Gastroesophageal sphincter (tissue), 3 donors: Measurements from ENCODE around the gene RGP1.

Experiments
- POLR2A ChIP-seq, 2 donors: fragments of 450-650 bp; IDR thresholded peaks; one replicate each; pipeline ENCODE4 v1.6.1; 2017; ENCODE audit warnings: antibody characterized with exemption in 2 of 2, mild to moderate bottlenecking in 2 of 2, moderate library complexity in 1 of 2
- TF ChIP-seq, protein P1 (sequence below), 4 experiments: fragments of 200-600 bp in 2 of 4; fragments of 450-650 bp in 2 of 4; sonication (generic) in 1 of 4; IDR thresholded peaks; one replicate each; pipeline ENCODE4 v1.5.1; 2017 to 2019; ENCODE audit warnings: antibody characterized with exemption in 4 of 4, mild to moderate bottlenecking in 2 of 4, moderate library complexity in 2 of 4

- TF ChIP-seq, protein P1, sequence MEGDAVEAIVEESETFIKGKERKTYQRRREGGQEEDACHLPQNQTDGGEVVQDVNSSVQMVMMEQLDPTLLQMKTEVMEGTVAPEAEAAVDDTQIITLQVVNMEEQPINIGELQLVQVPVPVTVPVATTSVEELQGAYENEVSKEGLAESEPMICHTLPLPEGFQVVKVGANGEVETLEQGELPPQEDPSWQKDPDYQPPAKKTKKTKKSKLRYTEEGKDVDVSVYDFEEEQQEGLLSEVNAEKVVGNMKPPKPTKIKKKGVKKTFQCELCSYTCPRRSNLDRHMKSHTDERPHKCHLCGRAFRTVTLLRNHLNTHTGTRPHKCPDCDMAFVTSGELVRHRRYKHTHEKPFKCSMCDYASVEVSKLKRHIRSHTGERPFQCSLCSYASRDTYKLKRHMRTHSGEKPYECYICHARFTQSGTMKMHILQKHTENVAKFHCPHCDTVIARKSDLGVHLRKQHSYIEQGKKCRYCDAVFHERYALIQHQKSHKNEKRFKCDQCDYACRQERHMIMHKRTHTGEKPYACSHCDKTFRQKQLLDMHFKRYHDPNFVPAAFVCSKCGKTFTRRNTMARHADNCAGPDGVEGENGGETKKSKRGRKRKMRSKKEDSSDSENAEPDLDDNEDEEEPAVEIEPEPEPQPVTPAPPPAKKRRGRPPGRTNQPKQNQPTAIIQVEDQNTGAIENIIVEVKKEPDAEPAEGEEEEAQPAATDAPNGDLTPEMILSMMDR (IDR thresholded peaks at IDR 0.05): no peak
- TF ChIP-seq POLR2A (IDR thresholded peaks at IDR 0.05): no peak
Observed at GRCh38 chr9:35754264-35754663, 5.2 kb downstream of the RGP1 start, which contains the start of gene MSMP.
